ENCODE data around the gene EFHC1.
"Not testable (repeated sequence)": the region's sequence is repeated elsewhere in the genome, so short reads cannot be mapped to it uniquely, and the experiment has no call there.

GRCh38 chr6:52461194-52461593, 41.1 kb downstream of the EFHC1 start:
- not testable (repeated sequence) for TF ChIP-seq GABPA (IDR thresholded peaks at IDR 0.05 in 1 of 2, conservative IDR thresholded peaks at IDR 0.05 in 1 of 2); YY1 (IDR thresholded peaks at IDR 0.05); MAX (IDR thresholded peaks at IDR 0.05)
- TF ChIP-seq, protein P1, sequence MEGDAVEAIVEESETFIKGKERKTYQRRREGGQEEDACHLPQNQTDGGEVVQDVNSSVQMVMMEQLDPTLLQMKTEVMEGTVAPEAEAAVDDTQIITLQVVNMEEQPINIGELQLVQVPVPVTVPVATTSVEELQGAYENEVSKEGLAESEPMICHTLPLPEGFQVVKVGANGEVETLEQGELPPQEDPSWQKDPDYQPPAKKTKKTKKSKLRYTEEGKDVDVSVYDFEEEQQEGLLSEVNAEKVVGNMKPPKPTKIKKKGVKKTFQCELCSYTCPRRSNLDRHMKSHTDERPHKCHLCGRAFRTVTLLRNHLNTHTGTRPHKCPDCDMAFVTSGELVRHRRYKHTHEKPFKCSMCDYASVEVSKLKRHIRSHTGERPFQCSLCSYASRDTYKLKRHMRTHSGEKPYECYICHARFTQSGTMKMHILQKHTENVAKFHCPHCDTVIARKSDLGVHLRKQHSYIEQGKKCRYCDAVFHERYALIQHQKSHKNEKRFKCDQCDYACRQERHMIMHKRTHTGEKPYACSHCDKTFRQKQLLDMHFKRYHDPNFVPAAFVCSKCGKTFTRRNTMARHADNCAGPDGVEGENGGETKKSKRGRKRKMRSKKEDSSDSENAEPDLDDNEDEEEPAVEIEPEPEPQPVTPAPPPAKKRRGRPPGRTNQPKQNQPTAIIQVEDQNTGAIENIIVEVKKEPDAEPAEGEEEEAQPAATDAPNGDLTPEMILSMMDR (IDR thresholded peaks at IDR 0.05; ENCODE audit: low read depth, low read length, missing input control), result not testable (repeated sequence)
